ENCODE measurements around the gene USH1G.
"Not testable (repeated sequence)": the region's sequence is repeated elsewhere in the genome, so short reads cannot be mapped to it uniquely, and the experiment has no call there.

The USH1G gene

GRCh38 chr17:74877592-74878548, 45.2 kb downstream of the USH1G start:
- no peak for DNase-seq

- DNase-seq: no peak
Measured at GRCh38 chr17:74875977-74876593, 47.0 kb downstream of the USH1G start.

- DNase-seq: no peak
Measured at GRCh38 chr17:74875155-74875976, 47.7 kb downstream of the USH1G start.

GRCh38 chr17:74874615-74875037, 48.4 kb downstream of the USH1G start:
- no peak for DNase-seq

GRCh38 chr17:74873874-74874614, 49.0 kb downstream of the USH1G start:
- DNase-seq: no peak

GRCh38 chr17:74873037-74873873, 49.8 kb downstream of the USH1G start:
- peak; percentile 96 to 100 (median 99) for DNase-seq

- DNase-seq: no peak
Measured at GRCh38 chr17:74872313-74873036, 50.6 kb downstream of the USH1G start, which contains the start of gene FDXR. Gene FDXR, minus strand, starts transcription at chr17:74872994. Its CDS starts 50 bp downstream, at chr17:74872944.

- no peak for DNase-seq
Measured at GRCh38 chr17:74871356-74872076, 51.5 kb downstream of the USH1G start.

GRCh38 chr17:74870512-74870911, 52.5 kb downstream of the USH1G start:
- no peak for DNase-seq

GRCh38 chr17:74870028-74870427, 53.0 kb downstream of the USH1G start:
- not testable (repeated sequence) for DNase-seq

GRCh38 chr17:74868908-74869255, 54.2 kb downstream of the USH1G start:
- DNase-seq: no peak

GRCh38 chr17:74868251-74868907, 54.7 kb downstream of the USH1G start:
- DNase-seq: no peak

GRCh38 chr17:74866198-74866835, 56.7 kb downstream of the USH1G start:
- no peak for DNase-seq

Data from nucleus accumbens (tissue), 56 donors.